NT2/D1 (cell line): ENCODE data around the gene OR14A2.

Source experiments
- YY1 ChIP-seq: IDR thresholded peaks from 2 replicates; pipeline ENCODE4 v1.6.1; 2011; ENCODE audit not compliant: insufficient read length, insufficient read depth
- ZNF274 ChIP-seq: IDR thresholded peaks from 2 replicates; pipeline ENCODE4 v1.6.1; 2011; ENCODE audit warnings: mild to moderate bottlenecking, low read depth, low read length

DNA sequence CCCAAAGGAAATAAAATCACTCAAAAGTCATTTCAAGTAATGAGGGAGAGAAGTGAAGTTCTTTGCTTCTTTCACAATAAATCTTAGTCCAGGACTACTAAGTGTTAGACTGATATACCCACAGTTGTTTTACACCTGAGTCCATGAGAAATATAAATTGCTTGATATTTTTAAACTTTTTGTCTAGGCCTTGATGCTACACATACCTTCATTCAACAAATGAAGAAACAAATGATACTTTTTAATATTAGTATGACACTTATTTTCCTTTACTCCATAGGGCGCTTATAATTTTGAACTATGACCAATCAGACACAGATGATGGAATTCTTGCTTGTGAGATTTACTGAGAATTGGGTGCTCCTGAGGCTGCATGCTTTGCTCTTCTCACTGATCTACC, 9.6 kb downstream of the OR14A2 start, which contains the start of gene OR14K1:
- TF ChIP-seq YY1 (no peak), ZNF274 (no peak)
